ENCODE results near the gene PDE1A.

DNA sequence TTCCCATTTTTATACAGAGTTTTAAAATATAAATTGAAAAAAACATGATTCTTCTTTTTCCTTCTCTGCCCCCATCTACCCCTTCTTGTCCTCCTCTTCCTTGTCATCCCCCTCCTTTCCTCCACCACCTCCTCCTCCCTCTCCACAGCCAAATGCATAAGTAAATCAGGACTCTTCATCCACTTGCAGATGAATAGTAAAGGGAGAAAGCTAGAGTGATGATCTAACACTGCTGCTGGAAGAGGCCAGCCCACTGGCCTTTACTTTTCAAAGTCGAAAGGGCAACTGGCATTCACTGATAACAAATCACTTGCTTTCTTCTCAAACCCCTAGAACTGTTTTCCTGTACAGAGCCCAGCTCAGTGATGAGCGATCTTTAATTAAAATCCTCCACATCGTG, 205.8 kb downstream of the PDE1A start:
- TF ChIP-seq TAF1 (IDR thresholded peaks at IDR 0.05; ENCODE audit: borderline replicate concordance, insufficient read depth, low read length) (no peak), POLR2AphosphoS5 (IDR thresholded peaks at IDR 0.05; ENCODE audit: low read depth, low read length) (no peak)
- TF ChIP-seq, protein P1, sequence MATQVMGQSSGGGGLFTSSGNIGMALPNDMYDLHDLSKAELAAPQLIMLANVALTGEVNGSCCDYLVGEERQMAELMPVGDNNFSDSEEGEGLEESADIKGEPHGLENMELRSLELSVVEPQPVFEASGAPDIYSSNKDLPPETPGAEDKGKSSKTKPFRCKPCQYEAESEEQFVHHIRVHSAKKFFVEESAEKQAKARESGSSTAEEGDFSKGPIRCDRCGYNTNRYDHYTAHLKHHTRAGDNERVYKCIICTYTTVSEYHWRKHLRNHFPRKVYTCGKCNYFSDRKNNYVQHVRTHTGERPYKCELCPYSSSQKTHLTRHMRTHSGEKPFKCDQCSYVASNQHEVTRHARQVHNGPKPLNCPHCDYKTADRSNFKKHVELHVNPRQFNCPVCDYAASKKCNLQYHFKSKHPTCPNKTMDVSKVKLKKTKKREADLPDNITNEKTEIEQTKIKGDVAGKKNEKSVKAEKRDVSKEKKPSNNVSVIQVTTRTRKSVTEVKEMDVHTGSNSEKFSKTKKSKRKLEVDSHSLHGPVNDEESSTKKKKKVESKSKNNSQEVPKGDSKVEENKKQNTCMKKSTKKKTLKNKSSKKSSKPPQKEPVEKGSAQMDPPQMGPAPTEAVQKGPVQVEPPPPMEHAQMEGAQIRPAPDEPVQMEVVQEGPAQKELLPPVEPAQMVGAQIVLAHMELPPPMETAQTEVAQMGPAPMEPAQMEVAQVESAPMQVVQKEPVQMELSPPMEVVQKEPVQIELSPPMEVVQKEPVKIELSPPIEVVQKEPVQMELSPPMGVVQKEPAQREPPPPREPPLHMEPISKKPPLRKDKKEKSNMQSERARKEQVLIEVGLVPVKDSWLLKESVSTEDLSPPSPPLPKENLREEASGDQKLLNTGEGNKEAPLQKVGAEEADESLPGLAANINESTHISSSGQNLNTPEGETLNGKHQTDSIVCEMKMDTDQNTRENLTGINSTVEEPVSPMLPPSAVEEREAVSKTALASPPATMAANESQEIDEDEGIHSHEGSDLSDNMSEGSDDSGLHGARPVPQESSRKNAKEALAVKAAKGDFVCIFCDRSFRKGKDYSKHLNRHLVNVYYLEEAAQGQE (IDR thresholded peaks at IDR 0.05; ENCODE audit: insufficient read depth in 1 of 2, low read depth in 2 of 2, low read length in 2 of 2), result no peak
